A204.1 (cell line): Measurements from ENCODE around the gene SRSF10.
"Not testable (repeated sequence)": the region's sequence is repeated elsewhere in the genome, so short reads cannot be mapped to it uniquely, and the experiment has no call there.

Experiments
- FAIRE-seq: peaks from 2 replicates; lab custom pipeline; 2012; peaks lifted over from hg19 to GRCh38; lab: Jason Lieb, UNC

SRSF10 gene

GRCh38 chr1:23979881-23980727 lies at the start of gene SRSF10:
Gene SRSF10, minus strand, starts transcription at chr1:23980327. Its CDS starts 72 bp downstream, at chr1:23980255.
- FAIRE-seq: no peak

DNA sequence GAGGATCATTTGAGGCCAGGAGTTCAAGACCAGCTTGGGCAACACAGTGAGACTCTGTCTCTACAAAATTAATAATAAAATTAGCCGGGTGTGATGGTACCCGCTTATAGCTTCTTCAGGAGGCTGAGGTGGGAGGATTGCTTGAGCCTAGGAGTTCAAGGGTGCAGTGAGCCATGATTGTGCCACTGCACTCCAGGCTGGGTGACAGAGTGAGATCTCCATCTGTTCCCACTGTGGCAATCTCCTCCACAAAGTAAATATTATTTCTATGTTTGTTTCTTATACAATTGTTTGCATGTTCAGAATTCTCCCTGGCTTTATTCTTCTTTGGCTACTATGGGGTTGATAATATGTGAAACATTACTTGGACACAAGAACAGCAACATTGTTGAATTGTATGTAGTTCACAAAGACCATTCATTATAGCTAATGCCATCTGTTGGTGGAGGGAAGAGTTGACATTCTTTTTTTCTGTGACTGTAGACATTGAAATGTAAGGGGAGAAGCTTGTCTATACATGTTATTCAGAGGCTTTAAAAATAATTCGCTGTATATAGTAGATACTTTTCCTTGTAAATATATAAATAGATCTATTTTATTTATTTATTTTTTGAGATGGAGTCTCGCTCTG lies 47.8 kb upstream of the SRSF10 start:
- peak; percentile 98 for FAIRE-seq

DNA sequence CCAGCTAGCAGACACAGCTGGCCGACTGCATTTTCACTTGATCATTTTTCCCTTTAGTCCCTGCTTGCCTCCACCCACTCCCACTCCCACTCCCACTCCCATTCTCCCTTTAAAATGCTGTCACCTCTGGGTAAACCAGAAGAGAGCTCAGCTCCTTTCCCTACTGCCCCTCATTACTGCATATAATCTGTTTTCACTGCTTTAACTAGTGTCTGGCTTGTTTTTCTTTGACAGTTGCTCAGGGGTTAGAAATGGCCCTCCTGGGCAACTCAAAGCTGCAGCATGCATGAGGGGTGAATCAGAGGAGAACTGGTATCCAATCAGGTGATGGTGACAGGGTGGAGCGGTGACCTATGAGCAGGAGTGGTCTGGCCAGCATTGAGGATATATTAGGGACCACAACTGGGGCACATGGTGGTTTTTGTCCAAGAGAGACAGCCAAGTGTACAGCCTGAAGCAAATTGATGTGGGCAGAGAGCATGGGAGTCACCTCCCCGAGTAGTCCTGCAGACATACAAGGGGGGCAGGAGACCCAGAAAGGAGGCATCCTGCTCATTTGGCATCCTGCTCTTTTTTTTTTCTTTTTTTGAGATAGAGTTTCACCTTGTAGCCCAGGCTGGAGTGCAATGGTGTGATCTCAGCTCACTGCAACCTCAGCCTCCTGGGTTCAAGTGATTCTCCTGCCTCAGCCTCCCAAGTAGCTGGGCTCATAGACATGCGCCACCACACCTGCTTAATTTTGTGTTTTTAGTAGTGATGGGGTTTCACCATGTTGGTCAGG lies 42.6 kb upstream of the SRSF10 start:
- no peak for FAIRE-seq

DNA sequence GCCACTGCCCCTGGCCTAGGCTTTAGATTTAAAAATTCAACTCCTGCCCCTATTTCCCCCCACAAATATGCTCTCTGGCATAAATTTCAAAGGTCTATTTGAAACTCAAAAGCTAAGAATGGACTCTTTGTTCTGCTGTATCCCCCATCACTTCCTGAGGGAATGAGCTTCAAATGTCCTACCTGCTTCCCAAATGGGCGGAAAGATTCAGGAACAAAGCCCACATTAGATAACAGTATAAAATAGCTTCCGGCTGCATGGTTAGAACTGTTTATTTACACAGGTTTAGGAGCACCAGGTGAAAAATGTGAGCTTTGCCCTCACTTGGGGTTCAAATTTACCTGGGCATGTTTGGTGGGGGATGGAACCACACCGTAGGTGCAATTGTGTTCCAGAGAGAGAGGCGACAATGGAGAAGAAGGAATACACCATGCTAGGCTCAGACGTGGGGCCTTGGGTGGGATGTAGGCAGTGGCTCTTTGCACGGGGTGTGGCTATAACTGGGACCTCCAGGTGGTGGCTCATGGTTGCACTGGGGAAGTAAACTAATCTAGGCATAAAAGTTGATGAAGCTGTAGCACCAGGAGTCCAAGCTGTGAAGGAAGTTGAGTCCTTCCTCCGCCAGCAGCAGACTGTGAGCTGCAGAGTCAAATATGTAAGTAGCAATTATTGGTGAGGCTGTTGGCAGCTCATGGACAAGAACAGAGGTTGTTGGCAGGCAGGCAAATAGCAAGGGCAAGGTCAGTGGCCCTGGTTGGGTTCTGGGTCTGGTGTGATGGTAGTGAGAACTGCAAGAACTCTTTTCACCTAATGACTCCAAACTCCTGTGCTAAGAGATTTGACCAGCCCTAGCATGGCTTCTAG lies 41.5 kb upstream of the SRSF10 start:
- no peak for FAIRE-seq

DNA sequence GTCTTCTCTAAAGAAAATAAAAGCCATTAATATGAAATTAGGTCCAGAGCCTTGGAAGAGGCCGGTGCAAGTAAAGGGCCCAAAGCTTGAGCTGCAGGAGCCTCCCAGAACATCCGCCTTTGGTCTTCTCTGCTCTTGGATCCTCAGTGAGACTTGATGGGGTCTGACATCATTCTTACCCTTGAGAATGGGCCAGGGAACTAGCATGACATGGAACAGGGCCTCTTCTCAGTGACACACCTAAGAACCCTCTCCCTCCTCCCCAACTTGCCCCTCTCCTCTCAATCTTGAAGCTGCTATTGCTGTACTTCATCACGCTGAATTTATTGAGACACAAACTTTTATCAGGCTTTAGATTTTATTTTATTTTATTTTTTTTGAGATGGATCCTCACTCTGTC lies 40.3 kb upstream of the SRSF10 start:
- FAIRE-seq: no peak

DNA sequence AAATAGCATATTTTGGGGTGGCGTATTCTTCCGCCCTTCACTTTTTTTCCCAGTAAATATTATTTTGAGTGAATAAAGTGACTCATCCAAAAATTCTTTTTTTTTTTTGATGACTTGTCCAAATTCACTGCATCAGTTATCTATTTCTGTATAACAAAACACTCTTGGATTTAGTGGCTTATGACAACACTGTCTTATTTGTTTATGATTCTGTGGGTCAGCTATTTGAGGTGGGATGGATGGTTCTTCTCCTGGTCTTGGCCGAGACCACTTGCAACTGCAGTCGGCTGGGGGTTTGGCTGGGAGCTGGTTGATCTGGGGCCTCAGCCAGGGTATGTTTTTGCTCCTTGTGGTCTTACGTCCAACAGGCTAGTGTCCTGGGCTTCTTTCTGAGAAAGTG lies 39.9 kb upstream of the SRSF10 start:
- no peak for FAIRE-seq

DNA sequence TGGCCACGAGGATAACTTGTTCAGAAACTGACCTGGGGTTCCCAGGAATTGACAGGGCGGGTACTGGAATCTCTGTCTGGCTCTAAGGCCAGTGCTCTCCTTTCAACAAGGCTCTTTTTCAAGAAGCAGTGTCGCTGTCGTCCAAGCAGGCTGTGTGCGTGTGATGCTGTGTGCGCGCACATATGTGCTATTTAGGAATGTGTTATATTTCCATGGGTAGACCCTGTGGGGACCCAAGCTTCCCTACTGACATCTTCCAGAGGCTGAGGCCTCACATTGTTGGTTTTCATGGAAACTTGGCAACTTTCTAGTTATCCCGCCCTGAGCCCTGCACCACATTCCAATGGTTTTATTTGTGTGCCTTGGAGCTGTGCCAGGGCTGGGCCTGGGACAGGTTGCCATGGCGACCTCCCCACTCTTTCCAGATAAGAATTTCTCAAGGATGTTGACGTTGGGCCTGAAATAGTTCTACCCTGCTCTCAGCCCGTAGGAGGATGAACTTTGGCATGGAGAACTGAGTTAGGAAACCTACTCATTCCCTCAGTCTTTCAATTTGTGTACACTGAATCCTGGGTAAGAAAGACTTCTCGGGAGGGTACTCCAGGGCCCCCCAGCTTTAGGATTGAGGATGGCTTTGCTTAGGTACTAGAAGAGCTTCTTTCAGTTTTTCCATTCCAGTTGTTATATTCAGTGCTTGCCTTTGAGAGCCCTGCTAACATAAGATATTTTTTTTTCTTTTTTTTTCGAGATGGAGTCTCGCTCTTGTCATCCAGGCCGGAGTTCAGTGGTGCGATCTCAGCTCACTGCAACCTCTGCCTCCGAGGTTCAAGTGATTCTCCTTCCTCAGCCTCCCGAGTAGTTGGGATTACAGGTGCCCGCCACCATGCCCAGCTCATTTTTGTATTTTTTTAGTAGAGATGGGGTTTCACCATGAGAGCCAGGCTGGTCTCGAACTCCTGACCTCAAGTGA lies 38.8 kb upstream of the SRSF10 start:
- no peak for FAIRE-seq

GRCh38 chr1:24015221-24016210 lies 35.4 kb upstream of the SRSF10 start:
- no peak for FAIRE-seq

- FAIRE-seq: not testable (repeated sequence)
These were observed 32.8 kb upstream of the SRSF10 start for GRCh38 chr1:24012878-24013277.

- FAIRE-seq: no peak
These were observed 30.5 kb upstream of the SRSF10 start for GRCh38 chr1:24010650-24011049.

- no peak for FAIRE-seq
These were observed 29.3 kb upstream of the SRSF10 start for GRCh38 chr1:24009406-24009805.

DNA sequence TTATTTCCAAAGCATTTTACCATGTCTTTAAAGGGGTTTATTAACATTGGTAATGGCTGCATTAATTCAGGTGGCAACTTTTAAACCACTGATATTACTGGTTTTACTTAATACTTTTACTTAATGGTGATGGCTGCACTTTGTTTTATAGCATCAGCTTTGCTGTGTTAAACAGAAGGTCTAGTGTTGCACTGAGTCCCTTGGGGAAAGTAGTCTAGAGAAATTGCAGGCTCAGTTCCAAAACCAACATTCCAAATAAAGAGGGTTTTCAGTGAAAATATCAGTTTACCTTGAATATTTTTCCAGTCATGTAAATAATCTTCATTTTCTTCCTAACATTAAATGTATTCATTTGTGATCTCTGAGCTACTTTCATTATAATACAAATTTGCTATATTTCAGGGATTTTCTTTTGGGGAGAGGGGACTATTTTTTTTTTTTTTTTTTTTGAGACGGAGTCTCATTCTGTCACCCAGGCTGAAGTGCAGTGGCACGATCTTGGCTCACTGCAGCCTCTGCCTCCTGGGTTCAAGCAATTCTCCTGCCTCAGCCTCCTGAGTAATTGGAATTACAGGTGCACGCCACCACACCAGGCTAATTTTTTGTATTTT lies 28.6 kb upstream of the SRSF10 start:
- FAIRE-seq: not testable (repeated sequence)

DNA sequence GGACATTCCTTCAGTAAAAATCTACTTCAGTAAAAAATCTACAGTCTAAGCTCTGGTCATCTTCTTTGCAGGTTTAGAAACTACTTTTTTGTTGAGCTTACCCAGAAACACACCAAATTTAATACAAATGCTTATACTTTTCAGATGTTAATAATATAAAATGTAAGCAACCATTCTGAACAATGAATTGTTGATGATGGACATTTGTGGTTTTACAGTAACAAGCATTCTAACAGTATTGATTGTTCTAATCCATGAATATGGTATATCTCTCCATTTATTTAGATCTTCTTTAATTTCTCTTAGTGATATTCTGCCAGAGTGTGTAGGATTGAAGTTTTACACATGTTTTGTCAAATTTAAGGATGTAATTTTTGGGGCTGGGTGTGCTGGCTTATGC lies 27.0 kb upstream of the SRSF10 start:
- no peak for FAIRE-seq

- FAIRE-seq: no peak
These were observed 25.0 kb upstream of the SRSF10 start for GRCh38 chr1:24005163-24005562.

DNA sequence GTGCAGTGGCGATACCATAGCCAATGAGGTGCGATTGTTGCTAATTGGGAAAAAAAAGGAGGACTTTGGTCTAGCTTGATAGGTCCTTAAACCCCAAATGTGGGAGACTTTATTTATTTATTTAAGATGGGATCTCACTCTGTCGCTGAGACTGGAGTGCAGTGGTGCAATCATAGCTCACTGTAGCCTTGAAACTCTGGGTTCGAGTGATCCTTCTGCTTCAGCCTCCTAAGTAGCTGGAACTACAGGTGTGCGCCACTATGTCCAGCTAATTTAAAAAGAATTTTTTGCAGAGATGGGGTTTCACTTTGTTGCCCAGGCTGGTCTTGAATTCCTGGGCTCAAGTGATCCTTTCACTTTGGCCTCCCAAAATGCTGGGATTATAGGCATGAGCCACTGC lies 24.0 kb upstream of the SRSF10 start:
- FAIRE-seq: no peak

DNA sequence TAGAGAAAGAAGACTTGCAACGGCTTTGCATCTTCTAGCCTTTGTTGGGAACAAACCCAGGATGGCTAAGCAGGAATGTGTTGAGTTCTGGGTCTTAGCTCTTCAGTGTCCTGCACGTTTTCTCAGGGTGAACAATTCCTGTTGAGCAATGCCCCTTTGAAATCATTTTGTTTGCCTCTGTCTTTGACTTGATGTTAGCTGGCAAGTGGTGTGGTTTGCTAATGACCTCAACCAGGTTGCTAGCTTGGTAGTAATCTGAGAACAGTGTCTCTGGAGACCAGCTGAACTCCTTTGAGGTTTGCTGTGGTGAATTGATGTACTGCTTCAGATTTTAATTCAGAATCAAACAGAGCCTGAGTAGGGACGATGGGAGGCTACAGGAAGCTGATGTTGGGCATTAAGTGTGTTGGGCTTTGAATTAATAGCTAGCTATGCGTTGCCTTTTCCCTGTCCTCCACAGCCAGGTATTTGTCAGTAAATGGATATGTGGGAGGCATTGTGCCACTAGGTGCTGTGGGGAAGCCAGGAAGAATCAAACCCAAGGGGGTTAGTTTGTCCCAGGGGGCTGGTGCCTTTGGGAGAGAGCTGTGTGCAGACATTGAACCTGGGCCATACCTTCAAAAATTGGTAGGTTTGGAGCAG lies 23.3 kb upstream of the SRSF10 start:
- no peak for FAIRE-seq

GRCh38 chr1:24002695-24003094 lies 22.6 kb upstream of the SRSF10 start:
- FAIRE-seq: no peak

GRCh38 chr1:23999156-23999671 lies 19.1 kb upstream of the SRSF10 start:
- FAIRE-seq: no peak
